Calu3 (cell line): ENCODE measurements around the gene TAF12. TPM values are rescaled to one million over a fixed set of nuclear protein-coding genes. Genes with fewer than 3 reads are reported as not detected.

ENCODE experiments used
- BruUV-seq: library from RNA; stranded (reverse); fragments of 400-500 nt; replicated peaks from 2 replicates; lab custom pipeline; 2021; lab: Mats Ljungman, UMichigan
- CTCF ChIA-PET: fragments of 300-600 bp; sonication (Branson Sonifier 250); formaldehyde crosslinking; loops from one replicate; lab custom pipeline; 2022; ENCODE audit warnings: antibody characterized with exemption; lab: Charles Lee
- DNase-seq: peaks from one replicate; pipeline ENCODE4 v3.0.0; 2022
- H3K27ac Mint-ChIP-seq: one replicate; pipeline ENCODE4 v1.8.0; 2022; ENCODE audit warnings: mixed read lengths; ENCODE audit not compliant: unreplicated experiment
- H3K27me3 Mint-ChIP-seq: one replicate; pipeline ENCODE4 v1.8.0; 2022; ENCODE audit warnings: mixed read lengths; ENCODE audit not compliant: unreplicated experiment
- H3K36me3 Mint-ChIP-seq: one replicate; pipeline ENCODE4 v1.8.0; 2022; ENCODE audit warnings: mild to moderate bottlenecking, moderate library complexity, mixed read lengths; ENCODE audit not compliant: insufficient read depth, unreplicated experiment
- H3K4me1 Mint-ChIP-seq: one replicate; pipeline ENCODE4 v1.8.0; 2022; ENCODE audit warnings: mild to moderate bottlenecking, low read depth, mixed read lengths; ENCODE audit not compliant: unreplicated experiment
- H3K4me3 Mint-ChIP-seq: one replicate; pipeline ENCODE4 v1.8.0; 2022; ENCODE audit warnings: mild to moderate bottlenecking, low read depth, moderate library complexity, mixed read lengths; ENCODE audit not compliant: unreplicated experiment
- H3K9me3 Mint-ChIP-seq: one replicate; pipeline ENCODE4 v1.8.0; 2022; ENCODE audit warnings: low read depth, mixed read lengths; ENCODE audit not compliant: unreplicated experiment
- CTCF ChIP-seq: fragments of 200-600 bp; IDR thresholded peaks from one replicate; pipeline ENCODE4 v1.8.0; 2022; ENCODE audit warnings: antibody characterized with exemption; ENCODE audit not compliant: unreplicated experiment
- intact Hi-C: fragments of 100-400 bp; cut with micrococcal nuclease; formaldehyde crosslinking; loops from one replicate; pipeline ENCODE4 v1.10.0; 2022; ENCODE audit not compliant: unreplicated experiment
- total RNA-seq: library from RNA; stranded (reverse); gene quantifications from 2 replicates; pipeline ENCODE4 v1.2.3, GENCODE V29; 2022

TAF12 gene
- total RNA-seq, 1 experiment from 2014 or later = 21.6 TPM

GRCh38 chr1:28613175-28613574, 29.7 kb downstream of the TAF12 start:
- no TSS peak for BruUV-seq
- CTCF ChIA-PET = no interaction called here
- Mint-ChIP-seq H3K4me1 (no peaks in the 10 kb centered on the region), H3K36me3 (peaks cover 18% of the 10 kb centered on the region), H3K9me3 (no peaks in the 10 kb centered on the region), H3K4me3 (no peak overlapping the region), H3K27me3 (no peaks in the 10 kb centered on the region), H3K27ac (no peak overlapping the region)
- intact Hi-C loops = no loop called here
- no peak for TF ChIP-seq CTCF
- no peak for DNase-seq

- H3K27me3 Mint-ChIP-seq = no peaks in the 10 kb centered on the region
- CTCF ChIA-PET = no interaction called here
- no peak for DNase-seq
- no TSS peak for BruUV-seq
- peaks cover 28% of the 10 kb centered on the region for H3K36me3 Mint-ChIP-seq
- H3K27ac Mint-ChIP-seq = no peak overlapping the region
- H3K4me1 Mint-ChIP-seq = peaks cover 7% of the 10 kb centered on the region
- H3K4me3 Mint-ChIP-seq = no peak overlapping the region
- TF ChIP-seq CTCF = no peak
- intact Hi-C loops = loop anchor here (10.0 kb wide), 1 partner anchor 232 kb away; no protein-coding TSS in a partner anchor
- H3K9me3 Mint-ChIP-seq = no peaks in the 10 kb centered on the region
Observed at GRCh38 chr1:28606771-28607170, 36.1 kb downstream of the TAF12 start.

- no peaks in the 10 kb centered on the region for H3K27me3 Mint-ChIP-seq
- no peak overlapping the region for H3K27ac Mint-ChIP-seq
- peaks cover 14% of the 10 kb centered on the region for H3K4me1 Mint-ChIP-seq
- DNase-seq = no peak
- no peak for TF ChIP-seq CTCF
- peaks cover 33% of the 10 kb centered on the region for H3K36me3 Mint-ChIP-seq
- BruUV-seq = no TSS peak
- no peaks in the 10 kb centered on the region for H3K9me3 Mint-ChIP-seq
- CTCF ChIA-PET = interaction anchor here (0.6 kb wide), 1 partner anchor 22 kb away, joined by 3 read pairs; no protein-coding TSS in a partner anchor
- intact Hi-C loops = loop anchor here (5.0 to 10.0 kb wide), 2 partner anchors 198 to 230 kb away; no protein-coding TSS in a partner anchor
- no peak overlapping the region for H3K4me3 Mint-ChIP-seq
Observed at GRCh38 chr1:28604962-28605361, 37.9 kb downstream of the TAF12 start.

- no peak overlapping the region for H3K27ac Mint-ChIP-seq
- no peak for DNase-seq
- peaks cover 15% of the 10 kb centered on the region for H3K4me1 Mint-ChIP-seq
- intact Hi-C loops = loop anchor here (5.0 to 10.0 kb wide), 2 partner anchors 197 to 230 kb away; no protein-coding TSS in a partner anchor
- no peaks in the 10 kb centered on the region for H3K9me3 Mint-ChIP-seq
- H3K4me3 Mint-ChIP-seq = no peak overlapping the region
- no peaks in the 10 kb centered on the region for H3K27me3 Mint-ChIP-seq
- H3K36me3 Mint-ChIP-seq = peaks cover 28% of the 10 kb centered on the region
- no peak for TF ChIP-seq CTCF
- CTCF ChIA-PET = interaction anchor here (0.6 kb wide), 1 partner anchor 21 kb away, joined by 3 read pairs; no protein-coding TSS in a partner anchor
- BruUV-seq = no TSS peak
Observed at GRCh38 chr1:28604411-28604810, 38.5 kb downstream of the TAF12 start.
